HUDEP-2 (cell line): ENCODE results near the gene TYW1B.
"Not testable (repeated sequence)": the region's sequence is repeated elsewhere in the genome, so short reads cannot be mapped to it uniquely, and the experiment has no call there.

ENCODE experiments used
- DNase-seq, 76 experiments: peaks; one replicate each; lab custom pipeline; 2025; ENCODE audit not compliant: unreplicated experiment in 76 of 76; lab: John Stamatoyannopoulos, UW

Gene TYW1B

DNA sequence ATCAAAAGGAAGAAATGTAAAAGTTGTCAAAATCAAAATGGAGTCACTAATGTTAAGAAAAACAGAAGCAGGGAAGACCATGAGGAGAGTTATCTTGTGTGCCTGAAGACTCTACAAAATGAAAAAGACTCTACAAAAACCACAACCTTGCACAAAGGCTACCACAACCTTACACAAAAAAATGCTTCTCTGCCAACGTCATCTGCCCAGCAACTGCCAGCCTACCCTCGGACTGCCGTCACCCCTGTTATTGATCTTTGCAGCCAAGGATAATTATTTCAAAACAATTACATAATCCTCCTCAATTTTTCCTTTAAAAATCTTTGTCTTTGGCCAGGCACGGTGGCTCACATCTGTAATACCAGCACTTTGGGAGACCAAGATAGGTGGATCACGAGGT, 61.0 kb downstream of the TYW1B start:
- DNase-seq, result not testable (repeated sequence)

DNA sequence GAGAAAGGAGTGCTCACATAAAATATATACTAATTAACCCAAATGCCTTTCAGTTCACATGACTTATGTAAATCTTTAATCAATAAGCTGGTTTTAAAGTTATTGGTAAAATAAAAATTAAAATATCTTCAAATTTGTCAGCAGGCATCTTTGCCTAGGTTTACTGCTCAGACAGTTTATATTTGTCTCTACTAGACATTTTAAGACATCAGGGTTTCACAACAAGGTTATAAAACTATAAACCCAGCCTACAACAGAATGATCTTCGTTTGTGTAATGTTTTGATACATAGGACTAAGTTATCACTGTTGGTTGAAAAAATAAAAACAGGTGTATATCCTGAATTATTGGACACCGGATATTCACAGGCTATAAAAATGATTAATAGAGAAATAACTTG, 67.4 kb downstream of the TYW1B start:
- DNase-seq, result no peak

DNA sequence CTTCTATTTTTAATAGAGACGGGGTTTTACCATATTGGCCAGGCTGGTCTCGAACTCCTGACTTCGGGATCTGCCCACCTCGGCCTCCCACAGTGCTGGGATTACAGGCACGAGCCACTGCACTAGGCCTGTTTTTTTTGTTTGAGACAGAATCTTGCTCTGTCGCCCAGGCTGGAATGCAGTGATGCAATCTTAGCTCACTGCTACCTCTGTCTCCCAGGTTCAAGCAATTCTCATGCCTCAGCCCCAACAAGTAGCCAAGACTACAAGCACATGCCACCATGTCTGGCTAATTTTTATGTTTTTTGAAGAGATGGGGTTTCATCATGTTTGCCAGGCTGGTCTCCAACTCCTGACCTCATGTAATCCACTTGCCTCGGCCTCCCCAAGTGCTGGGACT, 73.7 kb downstream of the TYW1B start:
- no peak for DNase-seq

DNA sequence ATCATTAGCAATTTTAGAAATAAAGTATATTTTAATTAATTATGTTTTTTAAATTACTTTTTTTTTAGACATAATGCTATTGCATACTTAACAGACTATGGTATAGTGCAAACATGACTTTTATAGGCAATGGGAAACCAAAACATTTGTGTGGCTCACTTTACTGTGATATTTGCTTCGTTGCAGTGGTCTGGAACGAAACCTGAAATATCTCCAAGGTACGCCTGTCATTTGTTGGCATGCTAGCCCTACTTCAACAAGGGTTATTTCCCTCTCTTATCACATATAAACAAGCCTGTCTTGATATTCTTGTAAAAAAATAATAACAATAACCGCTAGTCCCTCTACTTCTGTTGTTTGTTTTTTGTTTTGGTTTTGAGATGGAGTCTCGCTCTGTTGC, 74.2 kb downstream of the TYW1B start:
- DNase-seq, result no peak

DNA sequence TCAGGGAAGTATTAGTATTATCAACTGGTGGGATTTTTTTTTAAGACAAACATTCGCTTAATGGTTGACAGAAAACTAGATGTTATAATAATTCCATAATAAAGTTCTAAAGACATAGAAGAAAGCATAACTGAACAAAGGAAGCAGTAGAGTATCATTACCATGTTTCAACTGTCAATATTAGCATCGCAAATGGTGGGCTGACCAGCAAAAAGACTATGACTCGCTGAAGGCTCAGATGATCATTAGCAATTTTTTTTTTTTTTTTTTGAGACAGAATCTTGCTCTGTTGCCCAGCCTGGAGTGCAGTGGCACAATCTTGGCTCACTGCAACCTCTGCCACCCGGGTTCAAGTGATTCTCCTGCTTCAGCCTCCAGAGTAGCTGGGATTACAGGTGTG, 74.8 kb downstream of the TYW1B start:
- DNase-seq, result not testable (repeated sequence)

DNA sequence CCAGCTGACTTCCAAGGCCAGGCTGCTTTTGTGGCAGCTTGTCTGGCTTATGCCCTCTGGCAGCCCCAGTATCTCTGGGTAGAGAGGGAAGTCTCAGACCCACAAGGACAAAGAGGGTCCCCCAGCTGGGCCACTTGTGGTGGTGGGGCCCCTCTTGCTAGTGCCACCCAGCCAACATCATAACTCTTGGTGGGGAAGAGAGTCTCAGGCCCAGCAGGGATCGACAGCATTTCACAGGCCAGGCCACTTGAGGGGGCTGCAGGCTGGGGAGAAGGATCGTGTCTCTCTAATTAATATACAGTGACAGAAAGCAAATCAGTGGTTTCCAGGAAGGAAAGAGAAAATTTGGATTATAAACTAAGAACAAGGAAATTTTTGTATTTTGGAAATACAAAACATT, 76.0 kb downstream of the TYW1B start:
- DNase-seq, result peak in 3 of 76 experiments; percentile 1 to 2 (median 1)

DNA sequence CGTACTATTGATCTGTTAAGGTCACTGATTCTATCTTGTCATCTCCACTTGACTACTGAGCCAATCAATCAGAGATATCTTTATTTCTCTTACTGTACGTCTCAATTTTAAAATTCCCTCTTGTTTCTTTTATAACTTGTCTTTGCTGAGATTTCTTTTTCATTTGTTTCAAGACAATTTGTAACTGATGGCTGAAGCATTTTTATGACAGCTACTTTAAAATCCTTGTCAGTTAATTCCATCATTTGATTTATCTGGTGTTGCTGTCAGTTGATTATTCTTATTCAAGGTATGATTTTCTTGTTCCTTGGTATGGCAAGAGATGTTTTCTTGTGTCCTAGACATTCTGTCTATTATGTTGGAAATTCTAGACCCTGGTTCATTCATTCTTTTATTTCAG, 76.6 kb downstream of the TYW1B start:
- no peak for DNase-seq

DNA sequence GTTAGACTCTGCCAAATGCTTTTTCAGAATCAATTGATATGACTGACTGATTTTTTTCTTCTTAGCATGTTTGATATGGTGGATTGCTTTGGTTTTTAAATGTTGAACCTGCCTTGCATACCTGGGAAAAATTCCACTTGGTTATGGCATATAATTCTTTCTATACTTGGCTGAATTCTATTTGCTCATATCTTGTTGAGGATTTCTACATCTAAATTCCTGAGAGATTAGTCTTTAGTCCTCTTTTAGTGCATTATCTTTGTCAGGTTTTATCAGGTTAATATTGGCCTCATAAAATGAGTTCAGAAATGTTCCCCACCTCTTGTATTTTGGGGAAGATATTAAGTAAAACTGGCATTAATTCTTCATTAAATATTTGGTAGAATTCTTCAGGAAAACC, 79.4 kb downstream of the TYW1B start:
- not testable (repeated sequence) for DNase-seq

DNA sequence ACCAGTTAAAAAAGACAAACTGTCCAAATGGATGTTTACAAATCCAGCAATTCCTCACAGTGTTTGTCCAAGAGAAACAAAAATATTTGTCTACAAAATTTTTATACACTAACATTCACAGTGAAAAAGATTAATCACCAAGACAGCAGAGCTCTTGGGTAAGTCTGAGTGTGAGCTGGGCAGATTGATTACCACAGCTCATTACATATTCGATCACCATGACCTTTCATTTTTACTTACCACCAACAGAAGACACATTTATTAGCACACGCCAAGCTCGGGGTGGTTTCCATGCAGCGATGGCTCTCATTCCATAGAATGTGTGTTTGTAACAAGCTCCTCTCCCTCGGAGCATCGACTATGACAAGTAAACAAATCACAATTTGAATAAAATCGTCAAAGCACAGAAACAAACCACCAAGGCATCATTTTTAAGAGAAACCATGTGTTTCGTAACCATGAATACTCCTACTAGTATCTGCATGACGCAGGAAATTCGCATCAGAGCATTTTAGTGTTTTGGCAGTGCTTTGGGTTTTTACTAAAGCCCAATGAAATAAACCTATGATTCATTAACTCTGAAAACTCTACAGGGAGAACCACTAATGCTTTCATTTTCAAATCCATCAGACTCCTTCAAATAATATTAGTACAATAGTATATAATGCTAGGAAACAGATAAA, 83.6 kb downstream of the TYW1B start:
- not testable (repeated sequence) for DNase-seq

DNA sequence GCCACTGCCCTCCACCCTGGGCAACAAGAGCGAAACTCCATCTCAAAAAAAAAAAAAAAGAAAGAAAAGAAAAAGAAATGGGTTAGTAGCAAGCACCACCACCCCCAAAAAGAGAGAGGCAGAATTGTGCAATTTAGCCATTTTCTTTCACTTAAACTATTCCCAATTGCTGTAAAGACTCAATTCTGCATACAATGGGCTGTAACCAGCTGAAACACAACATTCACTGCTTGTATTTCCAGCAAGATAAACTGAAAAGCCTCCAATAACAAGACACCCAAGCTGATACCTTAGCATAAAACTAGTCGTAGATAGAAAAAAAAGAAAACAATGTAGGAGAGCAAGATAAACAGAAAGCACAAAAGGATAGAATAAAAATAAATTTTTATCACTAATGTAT, 84.2 kb downstream of the TYW1B start:
- not testable (repeated sequence) for DNase-seq

DNA sequence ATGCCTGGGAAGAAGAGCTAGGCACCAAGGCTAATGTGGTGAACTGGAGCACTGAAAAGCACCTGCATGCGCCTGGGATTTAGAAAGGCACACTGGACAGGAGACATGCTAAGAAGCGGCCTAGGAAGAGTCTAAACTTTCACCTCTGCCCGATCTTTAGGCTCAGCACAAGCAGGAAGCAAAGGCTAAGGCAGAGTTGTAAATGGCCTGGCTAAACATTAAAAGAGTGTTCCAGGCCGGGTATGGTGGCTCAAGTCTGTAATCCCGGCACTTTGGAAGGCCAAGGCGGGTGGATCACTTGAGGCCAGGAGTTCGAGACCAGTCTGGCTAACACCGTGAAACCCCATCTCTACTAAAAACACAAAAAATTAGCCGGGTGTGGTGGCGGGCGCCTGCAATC, 88.3 kb downstream of the TYW1B start:
- not testable (repeated sequence) for DNase-seq

DNA sequence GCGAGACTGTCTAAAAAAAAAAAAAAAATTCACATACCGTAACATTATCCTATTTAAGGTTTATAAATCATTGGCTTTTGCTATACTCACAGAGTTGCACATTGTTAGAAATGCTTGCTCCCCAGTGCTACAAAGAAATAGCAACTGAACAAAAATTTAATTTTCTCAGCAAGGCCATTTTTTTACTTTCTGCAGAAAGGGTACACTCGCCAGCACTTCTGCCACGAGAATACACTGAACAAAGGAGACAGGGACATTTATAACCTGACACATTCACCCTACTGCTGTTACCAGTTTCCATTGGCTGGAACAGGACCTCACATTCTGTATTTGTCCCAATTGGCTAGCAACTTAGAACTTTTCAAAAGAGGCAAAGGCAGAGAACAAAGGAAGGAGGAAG, 92.1 kb downstream of the TYW1B start:
- not testable (repeated sequence) for DNase-seq

DNA sequence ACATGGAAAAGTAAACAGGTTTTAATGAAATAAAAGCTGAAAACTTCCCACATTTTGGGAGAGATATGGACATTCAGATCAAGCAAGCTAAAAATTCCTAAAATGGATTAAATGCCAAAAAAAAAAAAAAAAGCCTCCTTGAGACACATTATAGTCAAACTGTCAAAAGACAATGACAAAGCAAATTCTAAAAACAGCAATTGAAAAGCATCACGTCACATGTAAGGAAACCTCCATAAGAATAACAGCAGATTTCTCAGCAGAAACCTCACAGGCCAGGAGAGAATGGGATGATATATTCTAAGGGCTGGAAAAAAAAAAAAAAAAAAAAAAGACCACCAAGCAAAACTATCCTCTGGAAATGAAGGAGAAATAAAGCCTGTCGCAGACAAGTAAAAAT, 97.2 kb downstream of the TYW1B start:
- DNase-seq, result not testable (repeated sequence)

DNA sequence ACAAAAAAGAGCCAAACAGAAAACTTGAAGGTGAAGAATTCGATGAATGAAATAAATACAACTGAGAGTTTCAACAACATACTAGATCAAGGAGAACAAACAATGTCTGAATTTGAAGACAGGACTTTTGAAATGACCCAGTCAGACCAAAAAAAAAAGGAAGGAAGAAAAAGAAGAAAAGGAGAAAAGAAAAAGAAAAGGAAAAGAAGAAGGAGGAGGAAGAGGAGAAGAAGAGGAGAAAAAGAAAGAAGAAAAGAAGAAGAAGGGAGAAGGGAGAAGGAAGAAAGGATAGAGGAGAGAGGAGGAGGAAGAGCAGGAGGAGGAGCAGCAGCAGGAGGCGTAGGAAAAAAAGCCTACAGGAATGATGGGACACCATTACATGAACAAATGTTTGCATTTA, 97.6 kb downstream of the TYW1B start:
- not testable (repeated sequence) for DNase-seq

DNA sequence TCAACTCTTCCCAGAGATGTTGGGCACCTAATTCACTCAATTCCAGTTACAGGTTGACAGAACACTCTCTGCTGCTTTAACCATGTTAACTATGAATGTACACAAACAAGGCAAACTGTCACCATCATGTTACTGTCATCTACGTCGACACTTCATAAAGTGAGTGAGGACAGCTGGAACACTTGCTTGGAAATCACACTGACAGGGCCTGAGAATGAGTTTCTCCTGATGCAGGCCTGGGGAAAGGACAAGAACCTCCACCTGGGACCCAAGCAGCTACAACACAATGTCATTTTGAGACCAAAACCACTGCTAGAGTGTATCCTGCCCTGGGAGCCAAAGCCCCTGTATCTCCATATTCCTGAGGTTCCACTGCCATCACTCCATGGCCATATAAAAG, 98.9 kb downstream of the TYW1B start:
- DNase-seq, result not testable (repeated sequence)

DNA sequence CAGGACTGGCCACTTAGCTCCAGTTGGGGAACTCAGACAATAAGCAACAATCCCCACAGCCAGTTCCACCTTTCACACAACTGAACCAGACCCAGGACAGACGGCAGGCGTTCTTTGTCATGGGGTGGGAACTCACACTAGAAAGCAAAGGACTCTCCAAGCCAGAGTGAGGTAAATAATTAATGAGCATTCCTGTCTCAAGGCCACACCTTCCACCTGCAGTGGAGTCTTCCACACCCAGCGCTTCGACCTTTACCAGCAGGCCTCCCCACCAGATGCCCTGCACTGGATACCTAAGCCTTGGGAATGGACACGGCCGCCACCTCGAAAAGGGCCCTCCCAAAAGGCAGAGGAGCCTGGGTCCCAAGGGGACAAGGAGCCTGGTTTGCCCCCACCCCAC, 105.3 kb downstream of the TYW1B start:
- DNase-seq, result not testable (repeated sequence)

DNA sequence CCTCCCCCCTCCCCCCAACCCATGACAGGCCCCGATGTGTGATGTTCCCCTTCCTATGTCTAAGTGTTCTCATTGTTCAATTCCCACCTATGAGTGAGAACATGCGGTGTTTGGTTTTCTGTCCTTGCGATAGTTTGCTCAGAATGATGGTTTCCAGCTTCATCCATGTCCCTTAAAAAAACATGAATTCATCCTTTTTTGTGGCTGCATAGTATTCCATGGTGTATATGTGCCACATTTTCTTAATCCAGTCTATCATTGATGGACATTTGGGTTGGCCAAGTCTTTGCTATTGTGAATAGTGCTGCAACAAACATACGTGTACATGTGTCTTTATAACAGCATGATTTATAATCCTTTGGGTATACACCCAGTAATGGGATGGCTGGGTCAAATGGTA, 107.1 kb downstream of the TYW1B start:
- not testable (repeated sequence) for DNase-seq

DNA sequence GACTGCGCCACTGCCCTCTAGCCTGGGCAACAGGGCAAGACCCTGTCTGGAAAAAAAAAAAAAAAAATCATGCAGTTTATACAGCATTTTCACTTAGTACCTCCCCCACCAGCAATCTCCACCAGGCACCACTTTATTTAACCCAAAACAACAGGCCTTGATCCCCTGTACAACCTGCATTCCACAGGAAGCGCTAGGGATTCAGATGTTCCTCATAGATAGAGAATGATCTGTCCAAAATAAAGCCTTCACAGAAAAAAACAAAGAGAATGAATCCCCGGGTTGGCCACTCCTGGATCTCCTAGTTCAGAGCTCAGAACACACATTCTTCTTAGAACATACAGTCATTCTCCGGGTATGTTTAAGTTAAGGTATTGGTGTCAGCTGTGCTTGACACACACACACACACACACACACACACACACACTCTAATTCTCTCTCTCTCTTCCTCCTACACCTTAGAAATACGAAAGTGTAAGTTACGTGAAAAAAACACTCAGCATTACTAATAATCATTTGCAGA, 110.7 kb downstream of the TYW1B start:
- not testable (repeated sequence) for DNase-seq

DNA sequence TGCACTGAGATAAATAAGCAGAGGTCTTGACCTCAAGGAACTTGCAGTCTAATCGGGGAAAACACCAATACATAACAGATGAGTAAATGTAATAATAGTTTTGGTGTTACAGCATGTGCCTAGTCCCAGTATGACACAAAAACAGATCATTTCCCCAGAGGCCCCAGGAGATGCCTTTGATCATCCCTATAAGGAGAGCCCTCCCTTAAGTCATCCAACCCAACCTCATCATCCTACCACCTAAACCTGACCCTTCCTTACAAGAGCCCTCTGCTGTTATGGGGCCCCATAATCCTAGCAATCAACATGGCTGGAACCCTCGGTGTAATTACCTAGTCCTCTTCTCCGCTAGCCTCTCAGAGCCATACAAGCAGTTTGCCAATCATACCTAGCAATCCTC, 116.1 kb downstream of the TYW1B start:
- not testable (repeated sequence) for DNase-seq

DNA sequence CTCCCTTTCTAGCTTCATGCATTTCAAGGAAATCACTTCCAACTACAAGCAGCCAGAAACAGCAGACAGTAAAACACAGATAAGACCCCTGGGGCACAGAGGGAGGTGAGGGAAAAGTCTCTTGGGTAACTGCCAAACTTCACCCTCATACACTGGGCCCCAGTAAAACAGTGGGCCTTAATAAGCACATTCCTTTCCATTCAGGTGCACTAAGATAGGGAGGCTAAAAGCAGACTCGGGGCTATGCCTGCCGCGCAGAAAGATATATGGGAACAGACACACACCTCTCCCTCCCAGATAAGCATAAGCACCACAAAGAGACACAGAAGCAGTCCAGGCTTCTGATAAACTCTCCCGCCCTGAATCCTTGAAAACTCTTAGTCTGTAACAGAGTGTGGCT, 117.0 kb downstream of the TYW1B start:
- peak in 65 of 76 experiments; percentile 0 to 75 (median 34) for DNase-seq

DNA sequence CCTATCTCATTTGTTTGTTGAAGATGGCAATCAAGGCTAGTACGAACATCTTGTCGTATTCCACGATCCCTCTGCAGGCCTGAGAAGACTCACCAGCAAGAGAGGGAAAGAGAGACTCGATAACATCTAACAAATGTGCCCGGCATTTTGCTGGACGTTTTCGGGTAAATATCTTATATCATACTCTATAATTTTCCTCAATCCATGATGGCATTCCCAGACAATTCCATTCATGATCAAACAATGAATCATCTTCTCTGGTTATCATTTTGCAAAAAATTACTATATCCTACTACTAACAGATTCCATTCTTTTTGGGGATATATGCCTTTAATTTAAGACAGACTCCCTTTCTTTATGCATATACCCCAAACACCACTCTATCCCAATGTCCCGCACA, 118.1 kb downstream of the TYW1B start:
- DNase-seq, result no peak

DNA sequence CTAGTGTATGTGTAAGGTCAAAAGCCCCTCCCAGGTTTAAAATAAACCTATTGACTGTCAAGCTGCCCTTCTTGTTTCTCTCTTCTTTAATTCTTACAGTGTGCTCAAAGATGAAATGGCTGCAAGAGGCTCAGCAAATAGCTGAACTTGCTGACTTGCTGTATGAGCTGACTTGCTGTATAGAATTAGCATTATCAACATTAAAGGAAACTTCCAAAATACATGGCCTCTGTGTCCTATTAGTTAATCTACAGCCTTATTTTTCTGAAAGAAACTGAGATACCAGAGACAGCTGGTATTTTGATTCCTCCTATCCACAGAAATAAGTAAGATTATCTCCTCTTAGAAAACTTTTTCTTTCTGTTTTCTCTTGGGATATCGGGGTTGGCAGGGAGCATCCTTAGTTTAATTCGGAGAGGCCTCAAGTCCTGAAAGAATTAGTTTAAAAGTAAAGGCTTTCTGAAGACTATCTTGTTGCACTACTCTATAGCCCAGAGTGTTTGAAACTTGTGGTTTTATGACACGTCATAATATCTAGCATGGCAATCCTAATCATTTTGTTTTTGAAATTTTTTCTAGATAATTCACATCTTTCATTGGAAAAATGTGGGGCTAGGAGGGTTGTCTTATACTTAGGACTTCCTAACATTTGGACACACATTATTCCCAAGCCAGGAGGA, 119.5 kb downstream of the TYW1B start:
- DNase-seq, result not testable (repeated sequence)
